Activated T-helper 9 cell treated with anti-CD3 and anti-CD28 coated beads, Interleukin-2, amount 50 U/mL, for 16 hours (primary cell): ENCODE measurements around the gene SCAMP4.

Source experiments
- DNase-seq: peaks from one replicate; pipeline ENCODE4 v3.0.0-alpha.2; 2020; ENCODE audit warnings: low read depth

SCAMP4 gene, protein sequence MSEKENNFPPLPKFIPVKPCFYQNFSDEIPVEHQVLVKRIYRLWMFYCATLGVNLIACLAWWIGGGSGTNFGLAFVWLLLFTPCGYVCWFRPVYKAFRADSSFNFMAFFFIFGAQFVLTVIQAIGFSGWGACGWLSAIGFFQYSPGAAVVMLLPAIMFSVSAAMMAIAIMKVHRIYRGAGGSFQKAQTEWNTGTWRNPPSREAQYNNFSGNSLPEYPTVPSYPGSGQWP

DNA sequence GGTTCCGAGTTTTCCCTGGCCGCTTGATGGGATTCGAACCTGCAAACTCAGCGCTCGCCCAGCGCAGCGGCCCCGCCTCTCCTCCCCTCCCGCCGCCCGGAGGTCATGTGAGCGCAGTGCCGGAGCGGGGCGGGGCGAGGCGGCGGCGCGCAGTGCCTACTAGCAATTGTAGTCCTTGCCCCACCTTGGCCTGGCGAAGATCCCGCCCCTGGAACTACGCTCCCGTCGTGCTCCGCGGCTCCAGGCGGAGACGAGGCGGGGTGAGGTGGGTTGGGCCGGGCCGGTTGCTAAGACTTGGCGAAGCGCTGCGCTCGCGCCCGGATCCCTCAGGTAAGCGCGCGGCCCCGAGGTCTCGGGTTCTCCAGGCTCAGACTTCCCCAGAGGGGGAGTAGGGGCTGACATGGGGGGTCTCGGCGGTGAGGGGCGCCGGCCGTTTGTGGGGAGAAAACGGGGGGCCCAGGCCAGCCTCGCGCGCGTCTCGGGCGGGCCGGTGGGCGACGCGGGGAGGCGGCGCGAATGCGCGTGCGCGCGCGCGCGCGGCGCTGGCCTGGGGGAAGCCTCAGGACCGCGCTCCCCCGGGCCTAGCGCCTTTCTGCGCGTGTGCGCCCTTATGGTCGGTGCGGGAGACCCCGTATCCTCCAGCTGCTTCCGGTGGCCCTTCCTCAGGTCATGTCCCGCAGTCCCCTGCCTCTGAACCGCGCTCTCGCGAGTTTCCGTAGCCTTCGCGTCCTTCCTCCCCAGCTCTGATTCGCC is at the start of gene SCAMP4, which contains the start of gene ADAT3:
Gene SCAMP4, plus strand, starts transcription at position 290 of the 753 bp plus-strand sequence. CDS start 9,621 bp downstream, outside the sequence.
Gene ADAT3, plus strand, starts transcription at position 290 of the 753 bp plus-strand sequence. CDS start 6,649 bp downstream, outside the sequence.
- peak; percentile 99 for DNase-seq

DNA sequence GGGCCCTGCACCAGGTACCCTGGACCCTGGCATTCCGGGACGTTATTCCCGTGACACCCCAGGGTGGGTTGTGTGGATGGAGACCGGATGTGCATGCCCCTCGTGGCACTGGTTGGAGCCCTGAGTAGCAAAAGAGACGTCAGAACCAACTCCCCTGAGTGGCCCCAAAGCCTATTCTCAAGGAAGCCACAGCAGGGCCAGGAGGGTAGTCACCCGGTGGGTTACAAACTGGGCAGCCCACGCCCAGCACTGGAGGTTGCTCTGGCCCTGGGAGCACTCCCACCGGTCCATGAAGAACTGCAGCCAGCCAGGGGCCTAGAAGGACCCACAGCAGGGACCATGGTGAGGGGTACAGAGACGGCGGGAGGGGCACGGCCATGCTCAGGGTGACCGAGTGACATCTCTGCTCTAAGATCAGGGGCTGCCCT is 49.4 kb upstream of the SCAMP4 start:
- no peak for DNase-seq

DNA sequence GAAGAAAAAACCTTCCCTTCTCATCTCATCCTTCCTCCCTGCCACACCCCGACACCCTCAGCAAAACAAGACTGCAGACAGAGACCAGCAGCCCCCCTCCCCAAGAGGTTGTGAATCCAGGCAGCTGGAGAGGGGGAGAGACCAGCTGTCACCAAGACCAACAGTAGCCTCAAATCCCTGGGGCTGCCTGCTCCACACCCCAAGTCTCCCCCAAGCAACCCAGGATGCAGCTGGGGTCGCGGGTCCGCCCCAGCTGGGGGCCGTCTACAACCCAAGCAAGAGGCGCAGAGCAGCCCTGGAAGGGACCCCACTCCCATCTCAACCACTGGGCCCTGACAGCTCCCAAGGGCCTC is 48.9 kb upstream of the SCAMP4 start:
- no peak for DNase-seq

DNA sequence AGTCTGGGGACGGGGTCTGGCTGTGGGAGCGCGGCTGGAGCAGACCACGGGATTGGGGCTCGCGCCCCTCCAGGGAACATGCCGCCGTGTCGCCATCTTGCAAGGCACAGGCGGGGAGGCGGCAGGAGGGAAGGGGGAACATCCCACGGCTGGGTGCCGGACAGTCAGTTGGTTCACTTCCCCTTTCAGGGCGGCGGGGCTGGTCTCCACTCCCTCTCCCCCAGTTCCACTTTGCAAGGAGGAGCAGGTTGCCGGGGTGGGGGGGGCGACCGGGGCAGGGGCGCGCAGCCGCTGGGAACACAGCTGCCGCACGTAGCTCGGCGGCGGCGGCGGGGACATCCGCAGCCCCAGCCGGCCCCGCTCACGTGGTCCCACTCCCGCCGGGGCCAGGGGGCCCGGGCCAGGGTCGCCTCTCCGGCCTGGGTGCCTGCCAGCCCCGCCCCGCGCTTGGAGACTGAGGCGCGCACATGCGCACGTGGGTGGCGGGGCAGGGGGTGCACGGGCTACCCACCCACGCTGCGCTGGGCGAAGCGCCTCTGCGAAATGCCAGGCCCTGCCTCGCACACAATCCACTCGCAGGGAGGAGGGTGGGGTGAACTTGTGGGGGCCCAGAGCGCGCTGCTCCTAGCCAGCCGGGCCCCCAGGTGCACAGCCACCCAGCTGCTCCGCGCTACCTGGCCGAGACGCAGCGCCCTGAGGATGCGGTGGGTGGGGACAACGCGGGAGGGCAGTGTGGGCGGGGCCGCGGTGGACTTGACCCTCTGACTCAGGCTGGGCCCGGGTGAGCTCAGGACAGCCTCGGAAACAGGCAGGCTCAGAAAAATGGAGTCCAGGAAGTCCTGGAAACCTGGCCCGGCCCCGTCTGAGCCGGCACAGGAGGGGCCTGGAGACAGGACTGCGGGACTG is 48.2 kb upstream of the SCAMP4 start:
- no peak for DNase-seq

GRCh38 chr19:1857648-1858326 is 47.4 kb upstream of the SCAMP4 start:
- no peak for DNase-seq

DNA sequence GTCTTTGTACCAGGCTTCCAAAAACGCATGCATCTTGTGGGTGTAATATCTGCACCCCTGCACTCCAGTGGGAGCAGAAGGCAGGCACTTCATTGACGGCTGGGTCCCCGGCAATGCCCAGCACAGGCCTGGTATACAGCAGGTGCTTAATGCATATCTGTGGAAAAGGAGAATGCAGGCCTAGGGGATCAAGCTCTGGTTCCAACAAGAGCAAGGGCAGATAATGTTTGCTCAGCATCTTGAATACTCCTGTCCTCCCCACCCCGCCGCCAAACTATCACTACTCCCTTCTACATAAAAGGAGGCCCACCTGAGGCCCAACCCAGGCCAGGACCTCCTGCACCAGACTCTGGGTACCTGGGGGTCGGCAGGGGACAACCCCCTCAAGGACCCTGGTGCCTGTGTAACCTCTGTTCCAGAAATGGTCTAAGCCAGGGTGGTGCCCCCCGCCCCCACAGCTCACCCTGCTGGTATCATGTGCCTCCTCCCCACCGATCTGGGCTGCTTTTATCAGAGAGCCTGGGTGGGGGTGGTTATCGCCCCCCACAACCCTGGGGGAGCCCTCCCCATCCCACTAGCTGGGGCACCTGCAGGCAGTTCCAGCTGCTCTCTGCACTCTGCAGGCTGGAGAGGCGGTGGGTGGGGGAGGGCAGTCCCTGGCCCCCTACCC is 46.7 kb upstream of the SCAMP4 start:
- no peak for DNase-seq

GRCh38 chr19:1859331-1859781 is 45.8 kb upstream of the SCAMP4 start:
- no peak for DNase-seq

- peak; percentile 53 for DNase-seq
These were observed 45.0 kb upstream of the SCAMP4 start for GRCh38 chr19:1860042-1860775.

GRCh38 chr19:1860821-1861598 is 44.2 kb upstream of the SCAMP4 start:
- DNase-seq = no peak

DNA sequence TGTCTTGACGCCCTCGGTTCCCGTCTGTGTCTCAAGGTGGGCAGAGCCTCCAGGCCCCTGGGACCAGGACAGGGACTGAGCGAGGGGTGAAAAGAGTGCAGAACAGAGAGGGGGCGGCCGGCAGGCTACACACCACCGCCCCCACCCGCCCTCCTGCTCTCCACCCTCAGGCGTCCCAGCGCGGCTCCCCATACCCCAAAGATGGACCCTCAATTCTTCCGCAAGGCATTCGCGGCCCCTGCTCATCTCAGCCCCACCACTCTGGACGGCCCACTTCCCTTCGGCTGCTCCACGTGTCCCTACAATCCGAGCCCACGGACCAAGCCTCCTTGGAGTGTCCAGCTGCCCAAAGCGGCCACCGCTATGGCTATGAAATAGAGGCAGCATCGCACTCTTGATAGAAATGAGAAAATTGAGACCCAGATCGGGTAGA is 43.6 kb upstream of the SCAMP4 start:
- DNase-seq = no peak

GRCh38 chr19:1862068-1862423 is 43.2 kb upstream of the SCAMP4 start:
- no peak for DNase-seq

DNA sequence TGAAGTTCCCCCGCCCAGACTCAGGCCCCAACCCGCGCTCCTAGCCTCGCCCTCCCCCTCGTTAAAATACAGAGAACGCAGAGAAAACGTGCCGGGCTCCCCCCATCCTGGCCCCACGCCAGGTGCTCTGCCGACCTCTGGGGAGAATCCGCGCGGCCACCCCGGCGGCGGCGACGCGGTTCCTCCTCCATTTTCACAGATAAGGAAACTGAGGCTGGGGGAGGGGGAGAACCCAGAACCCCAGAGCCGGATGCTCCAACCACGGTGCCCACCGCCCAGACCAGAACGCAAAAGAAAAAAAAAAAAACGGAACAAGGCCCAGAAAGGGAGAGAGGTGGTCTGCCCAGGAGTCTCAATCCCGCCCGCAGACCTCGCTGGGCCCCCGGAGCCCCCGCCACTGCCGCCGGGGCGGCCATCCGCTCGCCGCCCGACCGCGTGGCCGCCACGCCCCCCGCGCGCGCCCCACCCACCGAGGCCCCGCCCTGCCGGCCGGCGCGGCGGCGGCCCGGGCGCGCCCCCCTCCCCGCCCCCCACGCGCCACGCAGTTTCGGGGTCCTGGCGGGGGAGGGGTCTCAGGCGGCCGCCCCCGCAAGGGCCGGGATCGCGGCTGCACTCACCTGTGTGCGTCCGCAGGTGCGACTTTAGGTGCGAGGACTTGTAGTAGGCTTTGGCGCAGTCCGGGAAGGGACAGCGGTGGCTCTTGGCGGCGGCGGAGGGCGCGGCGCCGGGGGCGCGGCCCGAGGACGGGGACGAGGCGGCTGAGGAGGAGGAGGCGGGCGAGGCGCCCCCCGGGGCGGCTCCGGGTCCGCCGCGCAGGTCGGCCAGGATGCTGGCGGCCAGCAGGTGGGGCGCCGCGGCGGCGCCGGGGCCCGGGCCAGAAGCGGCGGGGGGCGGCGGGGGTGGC is 42.5 kb upstream of the SCAMP4 start:
- DNase-seq = peak; percentile 43

GRCh38 chr19:1863328-1863637 is 41.9 kb upstream of the SCAMP4 start, which contains the start of gene KLF16:
TSS of gene KLF16 (minus strand) at chr19:1863579. CDS start at chr19:1863497, 82 bp downstream.
- no peak for DNase-seq

- DNase-seq = peak; percentile 92
These were observed 41.3 kb upstream of the SCAMP4 start for GRCh38 chr19:1863638-1864479.

DNA sequence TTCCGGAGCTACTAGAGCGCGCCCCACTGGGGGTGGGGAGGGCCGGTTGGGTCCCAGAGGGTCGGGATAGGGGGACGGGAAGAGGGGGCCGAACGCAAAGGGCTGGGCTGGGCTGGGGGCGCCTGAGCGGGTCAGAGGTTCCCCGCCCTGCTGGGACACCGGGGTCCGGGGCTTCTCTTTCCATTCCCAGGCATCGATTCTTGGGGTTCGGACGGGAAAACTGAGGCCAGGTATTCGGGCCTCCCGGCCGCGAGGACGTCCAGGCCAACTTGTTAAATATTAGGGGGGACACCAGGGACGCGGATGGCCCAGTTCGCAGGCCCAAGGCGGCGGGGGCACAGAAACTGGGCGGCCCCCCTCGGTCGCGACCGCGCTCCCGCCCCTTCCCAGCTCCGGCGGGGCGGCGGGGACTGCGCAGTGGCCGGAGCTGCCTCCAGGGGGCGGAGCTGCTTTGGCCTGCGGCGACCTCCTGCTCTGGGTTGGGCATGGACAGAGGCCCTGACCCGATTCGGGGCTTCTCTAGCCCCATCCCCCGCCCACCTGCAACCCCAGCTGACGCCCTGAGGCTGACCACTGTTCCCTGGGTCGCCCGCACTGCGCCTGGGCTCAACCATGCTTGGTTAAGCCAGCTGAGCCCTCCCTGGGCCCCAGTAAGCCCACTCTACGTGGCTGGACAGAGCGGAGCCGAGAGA is 40.6 kb upstream of the SCAMP4 start:
- DNase-seq = peak; percentile 54

DNA sequence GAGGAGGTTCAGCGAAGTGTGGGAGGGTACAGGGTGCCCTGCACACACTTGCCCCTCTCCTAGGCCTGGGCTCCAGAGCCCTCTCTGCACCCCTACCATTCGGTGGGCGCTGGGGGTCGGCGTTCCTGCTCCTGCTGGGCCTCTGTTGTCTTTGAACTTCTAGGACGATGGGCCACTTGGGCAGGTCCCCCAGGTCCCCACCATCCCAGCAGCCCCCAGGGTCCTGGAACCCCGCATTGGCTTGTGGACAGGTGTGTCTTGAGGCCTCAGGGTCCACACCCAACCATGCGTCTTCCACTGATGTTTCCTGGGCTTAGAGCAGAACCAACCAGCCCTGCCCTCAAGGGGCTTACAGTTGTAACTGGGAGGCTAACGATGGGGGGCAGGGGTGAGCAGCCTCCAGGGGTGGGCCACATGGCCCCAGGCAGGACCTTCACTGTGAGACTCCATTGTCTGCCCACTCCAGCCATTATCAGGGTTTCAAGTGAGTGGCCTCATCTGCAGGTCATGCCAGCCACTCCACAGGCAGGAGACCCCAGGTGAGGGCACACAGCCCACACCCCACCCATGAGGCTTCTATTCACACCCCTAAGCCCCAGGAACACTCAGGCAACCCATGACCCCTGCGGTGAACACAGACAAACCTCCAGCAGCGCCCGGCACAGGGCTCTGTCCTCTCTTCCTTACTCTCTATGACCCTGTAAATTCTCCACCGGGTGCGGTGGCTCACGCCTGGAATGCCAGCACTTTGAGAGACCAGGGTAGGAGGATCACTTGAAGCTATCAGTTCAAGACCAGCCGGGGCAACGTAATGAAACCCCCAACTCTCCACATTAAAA is 39.8 kb upstream of the SCAMP4 start:
- DNase-seq = no peak
